ENCODE measurements around the gene MTHFD1L.

MTHFD1L gene

GRCh38 chr6:151014404-151015100, 149.1 kb downstream of the MTHFD1L start:
- peak overlapping the region; percentile 67 for H3K27ac ChIP-seq (ENCODE audit: low read depth, low read length)
- H3K27me3 ChIP-seq (ENCODE audit: insufficient read depth, low read length): no peaks in the 10 kb centered on the region
- peaks cover 13% of the 10 kb centered on the region; the same call in 1 of the 2 replicates for H3K36me3 ChIP-seq (ENCODE audit: insufficient read depth, low read length)
- H3K79me2 ChIP-seq (ENCODE audit: control insufficient read depth, insufficient read depth, low read length, unreplicated experiment): no peaks in the 10 kb centered on the region
- peak overlapping the region; percentile 39; the same call in 1 of the 2 replicates for H3K4me3 ChIP-seq (ENCODE audit: low read depth, low read length)
- H3K4me1 ChIP-seq (ENCODE audit: control insufficient read depth, insufficient read depth, low read length, unreplicated experiment): peaks cover 42% of the 10 kb centered on the region
- peak overlapping the region; percentile 16 for H2AFZ ChIP-seq (ENCODE audit: low read length, unreplicated experiment)

- Histone ChIP-seq H3K27ac (ENCODE audit: low read depth, low read length) (peak overlapping the region; percentile 67), H3K4me1 (ENCODE audit: control insufficient read depth, insufficient read depth, low read length, unreplicated experiment) (peaks cover 42% of the 10 kb centered on the region), H3K36me3 (ENCODE audit: insufficient read depth, low read length) (peaks cover 13% of the 10 kb centered on the region; the same call in 1 of the 2 replicates), H3K4me3 (ENCODE audit: low read depth, low read length) (peak overlapping the region; percentile 39; the same call in 1 of the 2 replicates), H3K27me3 (ENCODE audit: insufficient read depth, low read length) (no peaks in the 10 kb centered on the region), H2AFZ (ENCODE audit: low read length, unreplicated experiment) (no peak overlapping the region), H3K79me2 (ENCODE audit: control insufficient read depth, insufficient read depth, low read length, unreplicated experiment) (no peaks in the 10 kb centered on the region)
Observed at GRCh38 chr6:151015101-151015700, 149.7 kb downstream of the MTHFD1L start.

DNA sequence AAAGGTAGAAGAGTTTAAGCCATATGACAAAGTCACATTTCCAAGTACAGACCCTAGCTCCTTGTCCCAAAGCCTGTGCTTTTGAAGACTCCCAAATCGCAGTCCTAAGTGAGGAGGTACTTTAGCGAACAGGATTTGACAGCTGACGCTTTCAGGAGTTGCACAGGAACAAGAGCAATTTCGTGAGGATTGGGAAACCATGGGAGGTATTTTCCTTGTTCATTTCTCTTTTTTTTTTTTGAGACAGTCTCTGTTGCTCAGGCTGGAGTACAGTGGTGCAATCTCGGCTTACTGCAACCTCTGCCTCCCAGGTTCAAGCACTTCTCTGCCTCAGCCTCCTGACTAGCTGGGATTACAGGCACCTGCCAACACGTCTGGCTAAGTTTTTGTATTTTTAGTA, 150.6 kb downstream of the MTHFD1L start:
- Histone ChIP-seq H3K4me1 (ENCODE audit: control insufficient read depth, insufficient read depth, low read length, unreplicated experiment) (peaks cover 42% of the 10 kb centered on the region), H3K27ac (ENCODE audit: low read depth, low read length) (no peak overlapping the region), H3K27me3 (ENCODE audit: insufficient read depth, low read length) (no peaks in the 10 kb centered on the region), H3K4me3 (ENCODE audit: low read depth, low read length) (no peak overlapping the region), H2AFZ (ENCODE audit: low read length, unreplicated experiment) (no peak overlapping the region), H3K36me3 (ENCODE audit: insufficient read depth, low read length) (peaks cover 13% of the 10 kb centered on the region; the same call in 1 of the 2 replicates), H3K79me2 (ENCODE audit: control insufficient read depth, insufficient read depth, low read length, unreplicated experiment) (no peaks in the 10 kb centered on the region)

- H3K4me3 ChIP-seq (ENCODE audit: low read depth, low read length): no peak overlapping the region
- peaks cover 16% of the 10 kb centered on the region; the same call in 1 of the 2 replicates for H3K36me3 ChIP-seq (ENCODE audit: insufficient read depth, low read length)
- H3K27me3 ChIP-seq (ENCODE audit: insufficient read depth, low read length): no peaks in the 10 kb centered on the region
- peak overlapping the region; percentile 48 for H3K27ac ChIP-seq (ENCODE audit: low read depth, low read length)
- peaks cover 43% of the 10 kb centered on the region for H3K4me1 ChIP-seq (ENCODE audit: control insufficient read depth, insufficient read depth, low read length, unreplicated experiment)
- no peak overlapping the region for H2AFZ ChIP-seq (ENCODE audit: low read length, unreplicated experiment)
- no peaks in the 10 kb centered on the region for H3K79me2 ChIP-seq (ENCODE audit: control insufficient read depth, insufficient read depth, low read length, unreplicated experiment)
Observed at GRCh38 chr6:151018046-151018445, 152.5 kb downstream of the MTHFD1L start.

- no peak overlapping the region for H3K4me3 ChIP-seq (ENCODE audit: low read depth, low read length)
- no peaks in the 10 kb centered on the region for H3K27me3 ChIP-seq (ENCODE audit: insufficient read depth, low read length)
- no peak overlapping the region for H2AFZ ChIP-seq (ENCODE audit: low read length, unreplicated experiment)
- peaks cover 16% of the 10 kb centered on the region; the same call in 1 of the 2 replicates for H3K36me3 ChIP-seq (ENCODE audit: insufficient read depth, low read length)
- no peaks in the 10 kb centered on the region for H3K79me2 ChIP-seq (ENCODE audit: control insufficient read depth, insufficient read depth, low read length, unreplicated experiment)
- H3K4me1 ChIP-seq (ENCODE audit: control insufficient read depth, insufficient read depth, low read length, unreplicated experiment): peaks cover 35% of the 10 kb centered on the region
- no peak overlapping the region for H3K27ac ChIP-seq (ENCODE audit: low read depth, low read length)
Observed at GRCh38 chr6:151018911-151019782, 153.6 kb downstream of the MTHFD1L start.

DNA sequence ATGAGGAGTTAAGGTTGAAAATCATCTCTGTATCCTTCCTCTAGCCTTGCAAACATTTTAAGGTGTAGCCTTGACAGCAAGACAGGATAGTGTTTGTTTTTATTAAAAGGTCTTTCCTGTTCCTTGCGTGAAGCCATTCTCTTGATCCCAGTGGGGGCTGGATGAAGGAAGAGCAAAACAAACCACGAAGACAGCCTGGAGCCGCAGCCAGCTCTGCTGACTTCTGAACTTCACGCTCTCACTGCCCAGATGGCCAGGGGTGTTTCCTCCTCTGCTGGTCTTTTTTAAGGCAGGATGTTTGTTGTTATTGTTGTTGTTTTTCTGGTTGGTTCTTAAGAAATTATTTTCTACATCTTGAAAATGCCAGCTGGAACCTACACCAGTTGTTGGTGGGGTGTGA, 156.4 kb downstream of the MTHFD1L start:
- Histone ChIP-seq H3K36me3 (ENCODE audit: insufficient read depth, low read length) (peaks cover 18% of the 10 kb centered on the region; the same call in 1 of the 2 replicates), H3K27ac (ENCODE audit: low read depth, low read length) (0 out of 2 replicates have a peak overlapping the region, but pooled peaks have one; percentile 0), H3K79me2 (ENCODE audit: control insufficient read depth, insufficient read depth, low read length, unreplicated experiment) (no peaks in the 10 kb centered on the region), H3K4me3 (ENCODE audit: low read depth, low read length) (no peak overlapping the region), H3K4me1 (ENCODE audit: control insufficient read depth, insufficient read depth, low read length, unreplicated experiment) (peaks cover 24% of the 10 kb centered on the region), H2AFZ (ENCODE audit: low read length, unreplicated experiment) (no peak overlapping the region), H3K27me3 (ENCODE audit: insufficient read depth, low read length) (no peaks in the 10 kb centered on the region)

- H3K27ac ChIP-seq (ENCODE audit: low read depth, low read length): 0 out of 2 replicates have a peak overlapping the region, but pooled peaks have one; percentile 0
- H3K36me3 ChIP-seq (ENCODE audit: insufficient read depth, low read length): peaks cover 17% of the 10 kb centered on the region; the same call in 1 of the 2 replicates
Observed at GRCh38 chr6:151022492-151022891, 157.0 kb downstream of the MTHFD1L start.

GRCh38 chr6:151023342-151023741, 157.8 kb downstream of the MTHFD1L start:
- no peak overlapping the region for H2AFZ ChIP-seq (ENCODE audit: low read length, unreplicated experiment)
- H3K27me3 ChIP-seq (ENCODE audit: insufficient read depth, low read length): no peaks in the 10 kb centered on the region
- H3K4me1 ChIP-seq (ENCODE audit: control insufficient read depth, insufficient read depth, low read length, unreplicated experiment): peaks cover 16% of the 10 kb centered on the region
- no peak overlapping the region for H3K4me3 ChIP-seq (ENCODE audit: low read depth, low read length)
- H3K79me2 ChIP-seq (ENCODE audit: control insufficient read depth, insufficient read depth, low read length, unreplicated experiment): no peaks in the 10 kb centered on the region
- H3K27ac ChIP-seq (ENCODE audit: low read depth, low read length): no peak overlapping the region
- H3K36me3 ChIP-seq (ENCODE audit: insufficient read depth, low read length): peaks cover 17% of the 10 kb centered on the region; the same call in 1 of the 2 replicates

More at GRCh38 chr6:151022492-151022891, 157.0 kb downstream of the MTHFD1L start:
- Histone ChIP-seq H3K4me1 (ENCODE audit: control insufficient read depth, insufficient read depth, low read length, unreplicated experiment) (peaks cover 24% of the 10 kb centered on the region), H3K27me3 (ENCODE audit: insufficient read depth, low read length) (no peaks in the 10 kb centered on the region), H3K79me2 (ENCODE audit: control insufficient read depth, insufficient read depth, low read length, unreplicated experiment) (no peaks in the 10 kb centered on the region), H3K4me3 (ENCODE audit: low read depth, low read length) (no peak overlapping the region), H2AFZ (ENCODE audit: low read length, unreplicated experiment) (no peak overlapping the region)

DNA sequence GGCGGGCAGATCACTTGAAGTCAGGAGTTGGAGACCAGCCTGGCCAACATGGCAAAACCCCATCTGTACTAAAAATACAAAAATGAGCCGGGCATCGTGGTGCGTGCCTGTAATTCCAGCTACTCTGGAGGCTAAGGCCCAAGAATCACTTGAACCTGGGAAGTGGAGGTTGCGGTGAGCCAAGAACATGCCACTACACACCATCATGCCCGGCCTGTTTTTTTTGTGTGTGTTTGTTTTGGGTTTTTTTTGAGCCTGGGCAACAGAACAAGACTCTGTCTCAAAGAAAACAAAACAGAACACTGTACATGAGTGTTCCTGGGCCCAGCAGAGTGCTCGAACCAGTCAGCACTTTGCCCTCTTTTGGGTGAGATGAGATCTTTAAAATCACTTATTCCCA, 159.1 kb downstream of the MTHFD1L start:
- H3K27ac ChIP-seq (ENCODE audit: low read depth, low read length): no peak overlapping the region
- no peaks in the 10 kb centered on the region for H3K27me3 ChIP-seq (ENCODE audit: insufficient read depth, low read length)
- no peaks in the 10 kb centered on the region for H3K79me2 ChIP-seq (ENCODE audit: control insufficient read depth, insufficient read depth, low read length, unreplicated experiment)
- no peak overlapping the region for H2AFZ ChIP-seq (ENCODE audit: low read length, unreplicated experiment)
- no peak overlapping the region for H3K4me3 ChIP-seq (ENCODE audit: low read depth, low read length)
- H3K36me3 ChIP-seq (ENCODE audit: insufficient read depth, low read length): peaks cover 16% of the 10 kb centered on the region; the same call in 1 of the 2 replicates
- H3K4me1 ChIP-seq (ENCODE audit: control insufficient read depth, insufficient read depth, low read length, unreplicated experiment): peaks cover 14% of the 10 kb centered on the region

- no peak overlapping the region for H2AFZ ChIP-seq (ENCODE audit: low read length, unreplicated experiment)
- H3K4me3 ChIP-seq (ENCODE audit: low read depth, low read length): no peak overlapping the region
- peaks cover 16% of the 10 kb centered on the region; the same call in 1 of the 2 replicates for H3K36me3 ChIP-seq (ENCODE audit: insufficient read depth, low read length)
- H3K4me1 ChIP-seq (ENCODE audit: control insufficient read depth, insufficient read depth, low read length, unreplicated experiment): peaks cover 14% of the 10 kb centered on the region
- no peaks in the 10 kb centered on the region for H3K27me3 ChIP-seq (ENCODE audit: insufficient read depth, low read length)
- no peak overlapping the region for H3K27ac ChIP-seq (ENCODE audit: low read depth, low read length)
- no peaks in the 10 kb centered on the region for H3K79me2 ChIP-seq (ENCODE audit: control insufficient read depth, insufficient read depth, low read length, unreplicated experiment)
Observed at GRCh38 chr6:151025076-151025475, 159.6 kb downstream of the MTHFD1L start.

All from ACC112 (cell line).